ENCODE measurements around the gene TFF2. TPM values are rescaled to one million over a fixed set of nuclear protein-coding genes. Genes with fewer than 3 reads are reported as not detected.

TFF2 gene
- total and polyA plus RNA-seq, 7 donors = not detected

DNA sequence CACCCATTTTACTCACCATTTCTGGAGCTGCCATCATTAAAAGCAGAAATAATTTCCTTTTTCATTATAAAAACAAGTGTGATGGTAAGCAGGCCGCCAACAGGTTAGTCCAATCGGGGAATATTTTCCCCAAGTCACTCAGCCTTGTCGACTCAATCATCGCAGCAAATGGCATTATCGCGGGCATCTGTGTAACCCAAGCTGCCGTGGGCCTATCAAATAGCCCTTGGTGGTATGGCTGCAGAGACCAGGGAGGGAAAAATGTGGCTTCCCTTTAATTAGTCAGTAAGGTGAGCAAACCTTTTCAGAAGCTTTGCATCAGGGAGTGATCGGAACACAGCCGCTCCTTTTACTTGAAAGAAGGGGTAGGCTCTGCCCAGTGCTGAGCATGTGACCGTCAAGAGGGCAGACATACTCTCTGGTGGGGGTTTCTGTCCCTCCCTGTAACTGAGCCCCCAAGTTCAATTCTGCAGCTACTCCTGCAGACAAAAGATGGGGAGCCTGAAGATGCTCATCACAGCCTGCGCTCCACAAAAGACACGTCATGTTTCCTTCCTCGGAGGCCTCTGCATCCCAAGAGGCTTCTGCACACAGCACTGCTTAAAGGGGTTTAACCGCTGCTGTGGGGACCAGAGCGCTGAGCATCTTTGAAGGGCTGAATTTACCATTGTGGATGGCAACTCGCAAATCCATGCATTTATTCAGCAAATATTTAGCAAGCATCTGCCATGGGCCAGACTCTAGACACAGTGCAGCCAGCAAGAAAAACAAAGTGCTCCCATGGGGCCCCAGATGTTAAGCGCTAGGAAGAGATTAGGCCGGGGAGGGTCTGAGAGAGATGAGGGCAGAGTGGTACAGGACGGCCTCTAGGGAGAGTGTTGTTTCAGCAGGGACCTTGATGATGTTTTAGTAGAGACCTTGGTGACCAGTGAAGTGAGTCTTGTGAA is 46.3 kb upstream of the TFF2 start:
- TF ChIP-seq, protein P1, sequence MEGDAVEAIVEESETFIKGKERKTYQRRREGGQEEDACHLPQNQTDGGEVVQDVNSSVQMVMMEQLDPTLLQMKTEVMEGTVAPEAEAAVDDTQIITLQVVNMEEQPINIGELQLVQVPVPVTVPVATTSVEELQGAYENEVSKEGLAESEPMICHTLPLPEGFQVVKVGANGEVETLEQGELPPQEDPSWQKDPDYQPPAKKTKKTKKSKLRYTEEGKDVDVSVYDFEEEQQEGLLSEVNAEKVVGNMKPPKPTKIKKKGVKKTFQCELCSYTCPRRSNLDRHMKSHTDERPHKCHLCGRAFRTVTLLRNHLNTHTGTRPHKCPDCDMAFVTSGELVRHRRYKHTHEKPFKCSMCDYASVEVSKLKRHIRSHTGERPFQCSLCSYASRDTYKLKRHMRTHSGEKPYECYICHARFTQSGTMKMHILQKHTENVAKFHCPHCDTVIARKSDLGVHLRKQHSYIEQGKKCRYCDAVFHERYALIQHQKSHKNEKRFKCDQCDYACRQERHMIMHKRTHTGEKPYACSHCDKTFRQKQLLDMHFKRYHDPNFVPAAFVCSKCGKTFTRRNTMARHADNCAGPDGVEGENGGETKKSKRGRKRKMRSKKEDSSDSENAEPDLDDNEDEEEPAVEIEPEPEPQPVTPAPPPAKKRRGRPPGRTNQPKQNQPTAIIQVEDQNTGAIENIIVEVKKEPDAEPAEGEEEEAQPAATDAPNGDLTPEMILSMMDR (IDR thresholded peaks at IDR 0.05) = no peak
- peaks cover 5% of the 10 kb centered on the region for H3K9me3 ChIP-seq
- ATAC-seq = no peak

DNA sequence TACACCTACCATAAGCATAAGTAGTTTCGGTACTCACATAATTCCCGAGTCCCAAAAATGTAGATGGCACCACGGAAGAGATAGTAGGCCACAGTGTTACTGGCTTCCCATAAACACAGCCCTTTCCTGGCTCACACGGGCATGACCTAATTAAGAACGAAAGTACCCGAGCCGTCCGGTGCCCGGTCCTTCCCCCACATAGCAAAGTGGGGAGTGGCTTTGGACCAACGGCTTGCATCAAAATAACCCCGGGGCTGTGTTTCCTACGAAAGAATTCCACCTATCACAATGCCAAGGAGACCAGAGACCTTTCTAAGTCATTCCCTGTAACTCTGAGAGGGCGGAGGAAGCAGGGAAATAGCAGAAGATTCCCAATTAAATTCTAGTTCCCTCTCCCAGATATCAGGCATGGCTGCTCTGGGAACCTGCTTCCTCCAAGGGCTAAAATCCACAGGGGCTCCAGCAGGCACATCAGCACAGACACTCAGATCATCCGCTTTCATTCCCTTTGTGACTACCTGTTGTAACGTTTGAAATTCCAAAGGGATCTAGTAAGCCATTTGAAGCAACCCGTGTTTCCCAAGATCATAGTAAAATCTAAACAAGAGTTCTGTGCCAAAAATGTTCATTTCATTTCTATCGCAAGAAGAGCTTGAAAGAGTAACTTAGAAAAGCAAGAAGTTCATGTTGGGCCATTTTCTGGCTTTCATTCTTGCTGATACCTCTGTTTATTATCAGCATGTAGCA is 45.3 kb upstream of the TFF2 start, which contains the start of gene TMPRSS3:
TSS of gene TMPRSS3 (minus strand) at position 148 of the 747 bp plus-strand sequence. CDS start 635 bp downstream, outside the sequence.
- intact Hi-C loops (cut with DNase I) = no loop called here
- Histone ChIP-seq H3K27me3 (ENCODE audit: insufficient read depth in 3 of 3, low read length in 2 of 3) (peaks cover 0 to 16% (median 1%) of the 10 kb centered on the region in 3 donors), H3K9me3 (no peaks in the 10 kb centered on the region), H3K27ac (no peak within 1 kb of the TSS), H3K4me3 (no peak within 1 kb of the TSS), H3K4me1 (no peaks in the 10 kb centered on the region), H3K36me3 (ENCODE audit: insufficient read depth in 1 of 2, low read depth in 1 of 2) (no peaks in the 10 kb centered on the region)
- ATAC-seq (no peak), DNase-seq (no peak)
- WGBS, 3 donors = 60 to 68% (median 62%) methylated on average over 17 of the region's 17 CpGs
- TF ChIP-seq, protein P1 (IDR thresholded peaks at IDR 0.05) = no peak

More for the DNA sequence above, 46.3 kb upstream of the TFF2 start:
- Histone ChIP-seq H3K36me3 (ENCODE audit: insufficient read depth in 1 of 2, low read depth in 1 of 2) (no peaks in the 10 kb centered on the region), H3K27me3 (ENCODE audit: insufficient read depth in 3 of 3, low read length in 2 of 3) (peaks cover 0 to 7% (median 1%) of the 10 kb centered on the region in 3 donors), H3K27ac (no peak overlapping the region), H3K4me1 (no peaks in the 10 kb centered on the region), H3K4me3 (no peak overlapping the region)
- intact Hi-C loops (cut with DNase I) = no loop called here
- 68 to 70% (median 69%) methylated on average over 19 of the region's 19 CpGs for WGBS, 3 donors
- DNase-seq = peak in 1 of 2 donors; percentile 14

DNA sequence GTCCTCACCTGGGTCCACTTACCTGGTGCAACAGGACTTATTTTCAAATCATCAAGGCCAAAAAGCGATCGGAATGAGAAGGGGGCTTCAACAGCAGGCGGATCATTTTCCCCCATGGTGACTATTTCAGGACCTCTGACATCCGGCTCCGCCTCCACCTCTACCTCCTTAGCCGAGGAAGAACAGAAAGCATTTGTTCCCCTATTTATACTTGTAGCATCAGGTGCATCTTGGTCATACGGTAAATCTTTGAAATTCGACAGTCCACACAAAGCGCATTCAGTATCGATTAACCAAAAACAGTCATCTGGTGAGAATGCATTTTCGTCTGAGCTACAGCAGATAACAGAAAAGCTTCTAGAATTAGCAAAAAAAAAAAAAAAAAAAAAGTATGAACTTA is 44.5 kb upstream of the TFF2 start:
- TF ChIP-seq, protein P1 (IDR thresholded peaks at IDR 0.05) = no peak
- Histone ChIP-seq H3K4me3 (no peak overlapping the region), H3K4me1 (no peaks in the 10 kb centered on the region), H3K27ac (no peak overlapping the region), H3K27me3 (ENCODE audit: insufficient read depth in 3 of 3, low read length in 2 of 3) (peaks cover 0 to 24% (median 1%) of the 10 kb centered on the region in 3 donors), H3K36me3 (ENCODE audit: insufficient read depth in 1 of 2, low read depth in 1 of 2) (no peaks in the 10 kb centered on the region), H3K9me3 (no peaks in the 10 kb centered on the region)
- no peak for DNase-seq
- intact Hi-C loops (cut with DNase I) = no loop called here
- no peak for ATAC-seq
- WGBS, 3 donors = 92 to 95% (median 94%) methylated on average over 11 of the region's 11 CpGs

GRCh38 chr21:42393443-42393950 is 42.7 kb upstream of the TFF2 start:
- ATAC-seq = no peak
- WGBS, 3 donors = 65 to 73% (median 68%) methylated on average over 8 of the region's 8 CpGs
- Histone ChIP-seq H3K9me3 (no peaks in the 10 kb centered on the region), H3K27ac (no peak overlapping the region), H3K36me3 (ENCODE audit: insufficient read depth in 1 of 2, low read depth in 1 of 2) (no peaks in the 10 kb centered on the region), H3K27me3 (ENCODE audit: insufficient read depth in 3 of 3, low read length in 2 of 3) (peaks cover 0 to 32% (median 3%) of the 10 kb centered on the region in 3 donors), H3K4me3 (no peak overlapping the region), H3K4me1 (no peaks in the 10 kb centered on the region)
- DNase-seq = no peak
- intact Hi-C loops (cut with DNase I) = no loop called here
- TF ChIP-seq, protein P1 (IDR thresholded peaks at IDR 0.05) = no peak

Measured in psoas muscle (tissue), 8 donors.